ENCODE results near the gene ZNF234. TPM values are rescaled to one million over a fixed set of nuclear protein-coding genes. Genes with fewer than 3 reads are reported as not detected.
"Not testable (repeated sequence)": the region's sequence is repeated elsewhere in the genome, so short reads cannot be mapped to it uniquely, and the experiment has no call there.

Gene ZNF234
- total RNA-seq, 6 experiments from 2014 or later, result 4.8 to 7.2 (median 6.8) TPM

- Mint-ChIP-seq H3K4me1 (ENCODE audit: low read depth) (no peaks in the 10 kb centered on the region), H3K27me3 (ENCODE audit: insufficient read depth) (no peaks in the 10 kb centered on the region), H3K4me3 (no peak overlapping the region), H3K9me3 (no peaks in the 10 kb centered on the region; the same call in 1 of the 2 replicates), H3K36me3 (ENCODE audit: low read depth) (no peaks in the 10 kb centered on the region), H3K27ac (no peak overlapping the region)
- TF ChIP-seq CTCF (IDR thresholded peaks at IDR 0.05), result no peak
- DNase-seq, result no peak
Measured at GRCh38 chr19:44192127-44192526, 50.8 kb downstream of the ZNF234 start.

DNA sequence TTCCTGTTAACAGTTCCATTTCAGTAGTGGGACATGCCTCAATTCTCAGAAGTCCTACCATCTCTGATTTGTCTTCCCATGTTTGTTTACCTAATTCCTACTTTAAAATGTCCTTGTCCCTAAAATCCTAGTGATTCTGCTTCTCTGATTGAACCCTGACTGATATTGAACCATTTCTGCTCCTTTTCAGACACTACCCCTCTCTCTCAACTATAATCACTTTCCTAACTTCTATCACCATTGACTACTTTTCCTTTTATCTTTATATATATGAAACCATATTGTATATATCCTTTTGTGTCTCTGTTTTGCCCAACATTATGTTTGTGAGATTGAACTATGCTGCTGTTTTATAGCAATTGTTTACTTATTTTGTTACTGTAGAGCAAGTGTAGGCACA lies 55.4 kb downstream of the ZNF234 start:
- Mint-ChIP-seq H3K9me3 (no peaks in the 10 kb centered on the region), H3K36me3 (ENCODE audit: low read depth) (no peaks in the 10 kb centered on the region), H3K4me3 (no peak overlapping the region), H3K4me1 (ENCODE audit: low read depth) (no peaks in the 10 kb centered on the region), H3K27ac (no peak overlapping the region), H3K27me3 (ENCODE audit: insufficient read depth) (no peaks in the 10 kb centered on the region; the same call in 1 of the 2 replicates)
- no peak for TF ChIP-seq CTCF (IDR thresholded peaks at IDR 0.05)
- DNase-seq, result no peak

DNA sequence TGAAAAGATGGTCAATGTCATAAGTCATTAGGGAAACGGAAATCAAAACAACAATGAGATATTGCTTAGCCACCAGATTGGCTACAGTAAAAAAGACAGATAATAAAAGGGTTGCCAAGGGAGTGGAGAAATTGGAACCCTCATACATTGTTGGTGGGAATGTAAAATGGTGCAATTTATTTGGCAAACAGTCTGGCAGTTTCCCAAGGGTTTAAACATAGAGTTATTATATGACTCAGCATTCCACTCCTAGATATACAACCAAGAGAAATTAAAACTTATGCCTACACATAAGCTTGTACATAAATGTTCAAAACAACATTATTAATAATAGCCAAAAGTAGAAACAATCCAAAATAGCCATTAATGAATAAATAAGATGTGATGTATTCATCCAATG lies 61.1 kb downstream of the ZNF234 start:
- no peaks in the 10 kb centered on the region; the same call in 1 of the 2 replicates for H3K9me3 Mint-ChIP-seq
- no peaks in the 10 kb centered on the region; the same call in 1 of the 2 replicates for H3K27me3 Mint-ChIP-seq (ENCODE audit: insufficient read depth)
- no peak overlapping the region for H3K27ac Mint-ChIP-seq
- H3K36me3 Mint-ChIP-seq (ENCODE audit: low read depth), result peaks cover 4% of the 10 kb centered on the region; the same call in 1 of the 2 replicates
- H3K4me1 Mint-ChIP-seq (ENCODE audit: low read depth), result peaks cover 15% of the 10 kb centered on the region
- no peak overlapping the region for H3K4me3 Mint-ChIP-seq
- DNase-seq, result peak; percentile 25
- no peak for TF ChIP-seq CTCF (IDR thresholded peaks at IDR 0.05)

- DNase-seq, result no peak
- no peaks in the 10 kb centered on the region; the same call in 1 of the 2 replicates for H3K9me3 Mint-ChIP-seq
- H3K36me3 Mint-ChIP-seq (ENCODE audit: low read depth), result peaks cover 4% of the 10 kb centered on the region; the same call in 1 of the 2 replicates
- peaks cover 15% of the 10 kb centered on the region for H3K4me1 Mint-ChIP-seq (ENCODE audit: low read depth)
- H3K4me3 Mint-ChIP-seq, result no peak overlapping the region
- H3K27ac Mint-ChIP-seq, result no peak overlapping the region
- H3K27me3 Mint-ChIP-seq (ENCODE audit: insufficient read depth), result no peaks in the 10 kb centered on the region; the same call in 1 of the 2 replicates
- TF ChIP-seq CTCF (IDR thresholded peaks at IDR 0.05), result no peak
Measured at GRCh38 chr19:44202974-44203373, 61.6 kb downstream of the ZNF234 start.

- not testable (repeated sequence) for H3K36me3 Mint-ChIP-seq (ENCODE audit: low read depth); H3K27ac Mint-ChIP-seq; H3K27me3 Mint-ChIP-seq (ENCODE audit: insufficient read depth); H3K9me3 Mint-ChIP-seq; H3K4me3 Mint-ChIP-seq; DNase-seq
- peaks cover 24% of the 10 kb centered on the region for H3K4me1 Mint-ChIP-seq (ENCODE audit: low read depth)
Measured at GRCh38 chr19:44203877-44204276, 62.5 kb downstream of the ZNF234 start.

GRCh38 chr19:44204772-44205171 lies 63.4 kb downstream of the ZNF234 start:
- no peaks in the 10 kb centered on the region; the same call in 1 of the 2 replicates for H3K27me3 Mint-ChIP-seq (ENCODE audit: insufficient read depth)
- peaks cover 4% of the 10 kb centered on the region; the same call in 1 of the 2 replicates for H3K36me3 Mint-ChIP-seq (ENCODE audit: low read depth)
- H3K4me3 Mint-ChIP-seq, result no peak overlapping the region
- peaks cover 25% of the 10 kb centered on the region for H3K4me1 Mint-ChIP-seq (ENCODE audit: low read depth)
- H3K27ac Mint-ChIP-seq, result no peak overlapping the region
- DNase-seq, result no peak
- H3K9me3 Mint-ChIP-seq, result no peaks in the 10 kb centered on the region; the same call in 1 of the 2 replicates
- TF ChIP-seq CTCF (IDR thresholded peaks at IDR 0.05), result no peak

All from HFFc6 (cell line).